HK-2 (cell line): ENCODE results near the gene DGKG.

Experiments used
- DNase-seq: peaks from one replicate; pipeline ENCODE4 v3.0.0-alpha.2; 2018; ENCODE audit not compliant: unreplicated experiment

DGKG gene

DNA sequence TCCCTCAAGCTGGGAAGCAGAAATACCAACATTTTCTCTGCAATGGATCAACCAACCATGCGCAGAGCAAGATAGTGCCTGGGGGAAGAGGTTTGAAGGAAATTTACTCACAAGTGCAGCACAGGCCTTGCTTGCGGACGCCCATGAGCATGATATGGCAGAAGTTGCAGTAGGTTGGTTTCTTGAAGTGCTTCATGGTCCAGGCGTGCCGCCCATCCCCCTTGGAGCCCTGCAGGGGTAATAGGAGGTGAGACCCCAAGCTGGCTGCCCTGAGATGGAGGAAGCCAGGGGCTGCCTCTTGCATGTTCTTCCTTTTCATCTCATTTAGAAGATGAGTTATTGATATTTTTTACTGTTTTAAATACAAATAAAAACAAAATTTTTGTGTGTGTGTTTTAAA is 86.6 kb downstream of the DGKG start:
- DNase-seq = no peak

GRCh38 chr3:186273586-186273985 is 88.4 kb downstream of the DGKG start:
- DNase-seq = no peak

- no peak for DNase-seq
These were observed 91.3 kb downstream of the DGKG start for GRCh38 chr3:186270701-186271100.

DNA sequence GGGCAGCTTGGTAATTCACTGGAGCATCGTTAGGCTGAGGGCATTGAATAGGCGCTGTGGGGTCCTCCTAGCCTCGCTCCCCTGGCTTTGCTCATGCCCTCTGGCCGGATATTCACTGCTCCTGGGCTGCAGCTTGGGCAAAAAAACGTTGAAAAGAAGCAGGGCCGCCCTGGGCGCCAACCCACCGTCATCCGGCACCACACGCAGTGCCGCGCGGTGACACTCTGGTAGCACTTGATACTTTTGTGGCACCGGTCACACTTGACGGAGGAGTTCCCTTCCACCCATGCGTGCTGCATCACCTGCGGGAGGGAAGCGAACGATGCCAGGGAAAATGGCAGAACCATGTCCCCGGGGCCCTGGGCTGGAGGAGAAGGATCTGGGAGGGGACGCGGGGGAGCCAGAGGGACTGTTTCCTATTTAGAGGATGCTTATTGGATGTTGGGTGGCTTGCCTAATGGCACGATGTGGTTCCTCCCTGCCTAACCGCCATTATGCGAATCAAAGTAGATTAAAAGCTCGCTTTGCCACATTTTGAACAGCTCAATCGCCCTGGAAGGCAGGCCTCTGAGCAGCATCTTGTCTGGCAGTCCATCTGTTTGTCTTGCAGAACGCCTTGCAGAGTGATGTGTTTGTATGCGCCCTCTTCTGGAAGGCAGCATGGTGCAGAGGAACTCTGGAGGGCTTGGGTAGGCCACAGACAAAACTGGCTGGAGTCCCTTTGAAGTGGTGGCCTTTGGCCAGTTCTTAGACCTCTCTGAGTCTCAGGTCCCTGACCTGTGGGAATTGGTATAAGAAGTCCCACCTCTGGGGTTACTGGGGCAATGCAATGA is 93.2 kb downstream of the DGKG start:
- no peak for DNase-seq

- no peak for DNase-seq
These were observed 94.3 kb downstream of the DGKG start for GRCh38 chr3:186267758-186268157.

DNA sequence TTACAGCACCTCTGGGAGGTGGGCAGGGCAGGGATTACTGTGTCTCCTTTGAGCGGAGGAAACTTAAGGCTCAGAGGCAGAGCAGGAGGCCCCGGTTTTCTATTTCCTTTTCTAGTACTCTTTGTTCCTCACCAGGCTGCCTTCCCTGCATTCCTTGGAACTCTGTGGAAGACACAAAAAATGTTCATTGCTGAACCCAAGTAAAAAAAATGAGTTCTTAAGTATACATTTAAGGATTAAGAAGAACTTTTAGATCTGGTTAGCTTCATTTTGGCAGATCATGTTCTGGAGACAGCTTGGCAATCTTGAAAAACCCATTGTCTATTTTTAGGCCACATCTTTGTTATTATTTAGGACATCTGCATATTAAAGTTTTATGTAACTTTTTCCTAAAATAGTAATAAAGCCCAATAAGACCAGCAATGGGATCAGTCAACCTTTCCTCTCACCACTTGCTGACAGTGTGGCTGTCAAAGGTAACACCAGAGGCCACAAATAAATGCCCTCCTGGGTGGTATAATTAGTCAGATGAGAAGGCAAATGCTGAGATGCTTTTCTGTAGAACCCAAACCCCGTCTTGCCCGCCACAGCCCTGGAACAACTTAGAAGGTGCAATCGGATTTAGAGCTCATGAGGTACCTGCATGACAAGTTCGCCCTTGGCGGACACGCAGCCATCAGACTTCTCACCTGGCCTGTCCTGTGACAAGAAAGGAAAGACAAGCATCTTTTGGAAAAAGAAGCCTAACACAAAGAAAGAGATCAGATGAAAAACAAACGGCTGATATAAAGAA is 97.2 kb downstream of the DGKG start:
- DNase-seq = no peak

GRCh38 chr3:186261638-186262037 is 100.4 kb downstream of the DGKG start:
- no peak for DNase-seq

- no peak for DNase-seq
These were observed 101.3 kb downstream of the DGKG start for GRCh38 chr3:186260726-186261125.

DNA sequence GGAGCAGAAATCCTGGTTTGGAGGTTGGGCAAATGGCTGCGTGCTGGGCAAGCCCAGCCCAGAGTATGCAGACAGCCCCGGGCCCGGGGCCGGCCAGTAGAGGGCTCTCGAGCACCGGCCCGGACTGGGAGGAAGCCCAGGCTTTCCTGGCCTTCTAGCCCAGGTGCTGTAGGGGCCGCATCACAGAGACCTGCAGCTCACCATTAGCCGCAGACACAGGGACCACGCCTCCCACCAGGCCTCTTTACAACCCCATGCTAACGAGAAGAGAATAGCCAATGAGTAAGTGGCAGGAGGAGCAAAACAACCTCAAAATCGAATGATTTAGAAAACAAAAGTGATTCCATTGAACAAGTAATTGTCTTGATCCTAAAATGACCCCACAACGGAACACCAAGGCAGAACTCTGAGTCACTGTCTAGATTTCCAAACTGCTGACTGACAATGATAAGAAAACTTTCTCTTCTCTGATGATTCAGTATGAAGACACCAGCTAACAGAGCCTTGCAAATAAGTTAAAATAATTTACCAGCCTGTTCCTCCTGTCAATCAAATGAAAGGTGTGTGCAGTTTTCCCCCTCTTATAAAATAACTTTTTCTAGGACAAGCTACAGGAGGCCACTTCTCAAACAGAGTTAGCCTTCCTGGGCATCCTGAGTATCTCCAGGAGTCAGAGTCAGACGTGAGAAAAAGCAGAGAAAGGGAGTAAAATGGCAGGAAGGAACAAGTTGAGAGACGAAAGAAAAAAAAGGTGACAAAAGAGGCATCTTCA is 102.2 kb downstream of the DGKG start:
- peak; percentile 87 for DNase-seq

- DNase-seq = no peak
These were observed 103.1 kb downstream of the DGKG start for GRCh38 chr3:186258968-186259367.

- no peak for DNase-seq
These were observed 104.2 kb downstream of the DGKG start for GRCh38 chr3:186257866-186258265.

GRCh38 chr3:186255703-186256331 is 106.2 kb downstream of the DGKG start:
- DNase-seq = no peak

DNA sequence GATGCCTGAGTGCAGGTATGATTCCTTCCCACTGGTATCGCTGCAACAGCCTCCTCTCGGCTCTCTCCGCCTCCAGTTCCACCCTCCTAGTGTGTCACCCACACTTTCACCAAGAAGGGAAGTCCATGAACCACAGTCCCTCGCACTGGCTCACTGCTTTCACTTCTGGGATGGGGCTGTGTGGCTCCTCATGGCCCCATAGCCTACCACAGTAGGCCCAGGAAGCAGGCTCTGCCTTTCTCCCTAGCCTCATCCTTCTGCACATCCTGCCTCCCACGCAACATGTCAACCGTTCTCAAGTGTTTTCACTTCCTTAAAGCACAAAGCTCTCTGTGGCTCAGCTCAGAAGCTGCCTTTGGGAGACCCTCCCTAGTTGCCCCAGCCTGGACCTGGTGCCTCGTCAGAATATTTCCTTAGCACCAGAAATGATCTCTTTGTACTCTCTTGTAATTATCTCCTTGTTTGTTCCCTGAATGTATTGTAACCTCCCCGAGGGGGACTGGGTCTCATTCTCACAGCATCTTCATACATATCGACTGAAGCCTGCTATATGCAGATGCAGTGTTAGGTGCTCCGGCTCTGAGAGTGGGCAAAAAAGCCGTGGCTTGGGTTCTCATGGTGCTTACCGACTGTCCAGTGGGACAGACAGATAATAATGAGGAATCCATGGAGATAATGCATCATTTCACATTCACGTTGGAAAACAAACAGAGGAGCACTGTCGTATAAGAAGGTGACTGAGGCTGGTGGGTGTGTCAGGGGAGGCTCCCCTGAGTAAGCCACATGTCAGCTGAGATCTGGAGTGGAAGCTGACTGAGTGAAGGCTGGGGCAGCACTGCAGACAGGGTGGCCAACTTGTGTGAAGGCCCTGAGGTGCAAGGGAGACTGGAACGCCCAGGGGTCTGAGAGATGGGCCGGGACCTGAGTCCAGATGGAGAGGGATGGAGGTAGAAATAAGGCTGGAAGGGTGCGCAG is 107.1 kb downstream of the DGKG start:
- no peak for DNase-seq

DNA sequence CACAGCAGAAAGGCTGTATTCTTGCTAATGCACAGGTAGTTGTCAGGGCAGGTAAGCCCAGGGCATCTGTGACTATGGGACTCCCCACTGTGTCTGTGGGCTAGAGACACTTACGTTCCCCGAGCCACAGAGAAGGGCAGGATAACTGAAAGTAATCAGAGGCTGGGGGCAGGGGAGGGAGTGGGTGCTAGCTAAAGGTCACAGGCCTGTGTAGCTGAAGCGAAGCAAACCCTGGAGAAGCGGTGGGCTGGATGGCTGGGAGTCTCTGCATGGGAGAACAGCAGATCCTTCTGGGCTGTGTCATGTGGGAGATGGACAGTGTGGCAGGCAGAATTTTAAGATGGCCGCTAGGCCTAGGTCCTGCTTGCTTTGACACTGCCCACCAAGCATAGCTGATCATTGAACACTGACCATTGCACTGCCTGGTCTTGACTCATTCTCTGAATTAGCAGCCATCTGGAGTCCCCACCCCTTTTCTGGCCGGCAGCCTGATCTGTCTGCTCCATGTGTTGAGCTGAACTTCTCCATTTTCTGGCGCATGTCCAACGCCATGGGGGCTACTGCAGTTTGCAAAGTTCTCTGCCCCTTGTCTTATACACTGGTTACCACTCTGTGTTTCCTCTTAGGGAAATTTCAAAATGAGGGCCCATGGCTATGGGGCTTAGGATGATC is 110.0 kb downstream of the DGKG start:
- DNase-seq = no peak

GRCh38 chr3:186248850-186249249 is 113.2 kb downstream of the DGKG start:
- no peak for DNase-seq

DNA sequence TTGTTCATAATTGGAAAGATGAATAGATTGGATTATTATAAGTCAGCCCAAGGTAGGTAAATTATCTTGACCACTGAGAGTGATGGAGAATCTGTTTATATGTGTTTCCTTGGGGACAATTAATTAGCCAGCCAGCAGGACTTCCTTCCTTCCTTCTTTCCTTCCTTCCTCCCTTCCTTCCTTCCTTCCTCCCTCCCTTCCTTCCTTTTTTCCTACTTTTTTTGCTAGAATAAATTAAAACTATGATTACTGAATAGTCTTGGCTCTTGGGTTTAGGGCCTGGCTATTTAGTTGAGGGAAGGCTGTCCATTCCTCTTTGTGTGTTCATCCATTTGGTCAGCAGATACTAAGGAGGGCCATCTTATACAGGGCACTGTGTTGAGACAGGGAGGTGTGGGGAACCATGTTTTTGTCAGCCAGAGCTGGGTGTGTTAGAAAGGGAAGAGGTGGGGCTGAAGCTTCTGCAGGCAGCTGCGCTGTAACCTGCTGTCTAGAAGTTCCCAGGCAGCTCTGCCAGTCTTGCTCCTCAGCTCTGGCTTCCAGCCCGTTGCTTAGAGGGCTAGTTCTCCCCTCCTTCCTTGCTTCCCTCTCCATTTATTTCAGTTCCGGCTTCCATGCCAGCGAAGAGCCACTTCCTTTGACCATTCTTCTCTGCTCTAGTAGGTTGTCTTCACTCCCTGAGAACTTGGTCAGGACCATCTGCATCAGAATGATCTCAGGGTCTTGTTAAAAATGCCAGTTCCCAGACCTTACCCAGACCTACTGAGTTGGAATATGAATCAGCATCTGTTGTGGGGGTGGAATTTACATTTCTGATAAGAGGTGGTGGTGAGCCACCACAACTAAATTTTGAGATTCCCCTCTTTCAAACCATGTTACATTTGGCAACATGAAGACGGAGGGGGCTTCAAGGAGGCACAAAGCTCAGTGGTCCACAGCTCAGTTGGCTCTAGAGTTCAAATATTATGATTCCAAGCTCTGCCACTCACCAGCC is 113.9 kb downstream of the DGKG start:
- no peak for DNase-seq

- DNase-seq = no peak
These were observed 115.1 kb downstream of the DGKG start for GRCh38 chr3:186246941-186247340.

DNA sequence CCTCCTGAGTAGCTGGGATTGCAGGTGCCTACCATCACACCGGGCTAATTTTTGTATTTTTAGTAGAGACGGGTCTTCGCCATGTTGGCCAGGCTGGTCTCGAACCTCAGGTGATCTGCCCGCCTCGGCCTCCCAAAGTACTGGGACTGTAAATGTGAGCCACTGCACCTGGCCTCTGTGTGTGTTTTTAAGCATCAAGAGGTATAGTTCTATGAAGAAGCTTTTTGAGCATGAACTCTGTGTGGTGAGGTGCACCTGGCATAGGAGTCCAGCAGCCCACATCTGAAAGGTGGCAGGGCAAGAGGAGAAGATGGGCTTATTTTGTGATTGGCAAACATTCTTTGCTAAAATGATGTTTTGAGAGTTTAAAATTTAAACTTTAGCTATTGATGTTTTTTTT is 118.0 kb downstream of the DGKG start:
- no peak for DNase-seq
